Measurements from ENCODE around the gene KCNG4. TPM values are rescaled to one million over a fixed set of nuclear protein-coding genes. Genes with fewer than 3 reads are reported as not detected.

The KCNG4 gene
- polyA plus RNA-seq, 3 donors from 2014 or later: not detected

- Mint-ChIP-seq H3K4me3 (no peak overlapping the region), H3K27ac (no peak overlapping the region), H3K36me3 (no peaks in the 10 kb centered on the region), H3K27me3 (ENCODE audit: low read depth in 3 of 3) (peaks cover 4 to 12% (median 9%) of the 10 kb centered on the region in 3 donors), H3K9me3 (peaks cover 0 to 7% (median 0%) of the 10 kb centered on the region in 6 donors), H3K4me1 (no peaks in the 10 kb centered on the region)
- DNase-seq: no peak
Measured at GRCh38 chr16:84255050-84255810, 15.4 kb upstream of the KCNG4 start.

GRCh38 chr16:84254062-84254461 is 14.2 kb upstream of the KCNG4 start:
- Mint-ChIP-seq H3K36me3 (no peaks in the 10 kb centered on the region), H3K9me3 (peaks cover 0 to 7% (median 0%) of the 10 kb centered on the region in 6 donors), H3K4me1 (no peaks in the 10 kb centered on the region), H3K27ac (no peak overlapping the region), H3K4me3 (no peak overlapping the region), H3K27me3 (ENCODE audit: low read depth in 3 of 3) (peaks cover 4 to 12% (median 9%) of the 10 kb centered on the region in 3 donors)
- no peak for DNase-seq

GRCh38 chr16:84253173-84253572 is 13.4 kb upstream of the KCNG4 start:
- peaks cover 4 to 12% (median 7%) of the 10 kb centered on the region in 3 donors for H3K27me3 Mint-ChIP-seq (ENCODE audit: low read depth in 3 of 3)
- no peak overlapping the region for H3K27ac Mint-ChIP-seq
- H3K9me3 Mint-ChIP-seq: peaks cover 0 to 7% (median 0%) of the 10 kb centered on the region in 6 donors
- no peak for DNase-seq
- no peak overlapping the region for H3K4me3 Mint-ChIP-seq
- no peaks in the 10 kb centered on the region for H3K4me1 Mint-ChIP-seq
- no peaks in the 10 kb centered on the region for H3K36me3 Mint-ChIP-seq

GRCh38 chr16:84252184-84252583 is 12.4 kb upstream of the KCNG4 start:
- Mint-ChIP-seq H3K4me3 (no peak overlapping the region), H3K36me3 (no peaks in the 10 kb centered on the region), H3K9me3 (peaks cover 0 to 7% (median 0%) of the 10 kb centered on the region in 6 donors), H3K4me1 (no peaks in the 10 kb centered on the region), H3K27me3 (ENCODE audit: low read depth in 3 of 3) (peaks cover 5 to 10% (median 10%) of the 10 kb centered on the region in 3 donors), H3K27ac (no peak overlapping the region)
- no peak for DNase-seq

GRCh38 chr16:84247844-84248243 is 8.0 kb upstream of the KCNG4 start:
- H3K4me3 Mint-ChIP-seq: no peak overlapping the region
- no peaks in the 10 kb centered on the region for H3K36me3 Mint-ChIP-seq
- no peaks in the 10 kb centered on the region for H3K9me3 Mint-ChIP-seq
- no peaks in the 10 kb centered on the region for H3K4me1 Mint-ChIP-seq
- DNase-seq: no peak
- H3K27me3 Mint-ChIP-seq (ENCODE audit: low read depth in 3 of 3): peaks cover 2 to 13% (median 2%) of the 10 kb centered on the region in 3 donors
- H3K27ac Mint-ChIP-seq: no peak overlapping the region

GRCh38 chr16:84247331-84247730 is 7.5 kb upstream of the KCNG4 start:
- Mint-ChIP-seq H3K27ac (no peak overlapping the region), H3K9me3 (no peaks in the 10 kb centered on the region), H3K27me3 (ENCODE audit: low read depth in 3 of 3) (peaks cover 0 to 13% (median 2%) of the 10 kb centered on the region in 3 donors), H3K4me1 (no peaks in the 10 kb centered on the region), H3K4me3 (no peak overlapping the region), H3K36me3 (no peaks in the 10 kb centered on the region)
- DNase-seq: no peak

GRCh38 chr16:84246679-84247077 is 6.9 kb upstream of the KCNG4 start:
- H3K27ac Mint-ChIP-seq: no peak overlapping the region

GRCh38 chr16:84245956-84246678 is 6.3 kb upstream of the KCNG4 start:
- H3K4me3 Mint-ChIP-seq: no peak overlapping the region
- no peak overlapping the region for H3K27ac Mint-ChIP-seq
- H3K4me1 Mint-ChIP-seq: no peaks in the 10 kb centered on the region
- no peak for DNase-seq
- H3K27me3 Mint-ChIP-seq (ENCODE audit: low read depth in 3 of 3): peaks cover 0 to 16% (median 3%) of the 10 kb centered on the region in 3 donors
- no peaks in the 10 kb centered on the region for H3K36me3 Mint-ChIP-seq
- H3K9me3 Mint-ChIP-seq: no peaks in the 10 kb centered on the region

More at GRCh38 chr16:84246679-84247077, 6.9 kb upstream of the KCNG4 start:
- no peak overlapping the region for H3K4me3 Mint-ChIP-seq
- no peaks in the 10 kb centered on the region for H3K9me3 Mint-ChIP-seq
- no peak for DNase-seq
- no peaks in the 10 kb centered on the region for H3K4me1 Mint-ChIP-seq
- no peaks in the 10 kb centered on the region for H3K36me3 Mint-ChIP-seq
- H3K27me3 Mint-ChIP-seq (ENCODE audit: low read depth in 3 of 3): peaks cover 0 to 13% (median 2%) of the 10 kb centered on the region in 3 donors

GRCh38 chr16:84244728-84245127 is 4.9 kb upstream of the KCNG4 start:
- no peak for DNase-seq
- Mint-ChIP-seq H3K4me3 (no peak overlapping the region), H3K4me1 (no peaks in the 10 kb centered on the region), H3K27me3 (ENCODE audit: low read depth in 3 of 3) (peaks cover 3 to 22% (median 4%) of the 10 kb centered on the region in 3 donors), H3K27ac (no peak overlapping the region), H3K9me3 (no peaks in the 10 kb centered on the region), H3K36me3 (no peaks in the 10 kb centered on the region)

- Mint-ChIP-seq H3K4me3 (no peak overlapping the region), H3K36me3 (no peaks in the 10 kb centered on the region), H3K9me3 (no peaks in the 10 kb centered on the region), H3K27me3 (ENCODE audit: low read depth in 3 of 3) (peaks cover 4 to 22% (median 5%) of the 10 kb centered on the region in 3 donors), H3K27ac (no peak overlapping the region), H3K4me1 (no peaks in the 10 kb centered on the region)
- DNase-seq: no peak
Measured at GRCh38 chr16:84243732-84244131, 3.9 kb upstream of the KCNG4 start.

GRCh38 chr16:84242839-84243238 is 3.0 kb upstream of the KCNG4 start:
- no peak for DNase-seq
- Mint-ChIP-seq H3K27ac (no peak overlapping the region), H3K27me3 (ENCODE audit: low read depth in 3 of 3) (peaks cover 4 to 18% (median 5%) of the 10 kb centered on the region in 3 donors), H3K4me3 (no peak overlapping the region), H3K4me1 (no peaks in the 10 kb centered on the region), H3K9me3 (no peaks in the 10 kb centered on the region), H3K36me3 (no peaks in the 10 kb centered on the region)

GRCh38 chr16:84241778-84242177 is 2.0 kb upstream of the KCNG4 start:
- Mint-ChIP-seq H3K27me3 (ENCODE audit: low read depth in 3 of 3) (peaks cover 4 to 16% (median 5%) of the 10 kb centered on the region in 3 donors), H3K27ac (no peak overlapping the region), H3K4me1 (no peaks in the 10 kb centered on the region), H3K36me3 (no peaks in the 10 kb centered on the region), H3K9me3 (no peaks in the 10 kb centered on the region), H3K4me3 (no peak overlapping the region)
- no peak for DNase-seq

GRCh38 chr16:84240455-84240854 is 643 bp upstream of the KCNG4 start:
- Mint-ChIP-seq H3K27ac (no peak overlapping the region), H3K27me3 (ENCODE audit: low read depth in 3 of 3) (peaks cover 4 to 16% (median 8%) of the 10 kb centered on the region in 3 donors), H3K36me3 (no peaks in the 10 kb centered on the region), H3K9me3 (no peaks in the 10 kb centered on the region), H3K4me3 (no peak overlapping the region), H3K4me1 (no peaks in the 10 kb centered on the region)
- DNase-seq: no peak

GRCh38 chr16:84239141-84239769 is 557 bp downstream of the KCNG4 start:
- Mint-ChIP-seq H3K4me1 (no peaks in the 10 kb centered on the region), H3K27ac (no peak overlapping the region), H3K36me3 (no peaks in the 10 kb centered on the region), H3K4me3 (no peak overlapping the region), H3K9me3 (no peaks in the 10 kb centered on the region), H3K27me3 (ENCODE audit: low read depth in 3 of 3) (peaks cover 4 to 16% (median 10%) of the 10 kb centered on the region in 3 donors)
- no peak for DNase-seq

Data from immature natural killer cell (primary cell).